GM18873 (cell line): Measurements from ENCODE around the gene HIP1.
"Not testable (repeated sequence)": the region's sequence is repeated elsewhere in the genome, so short reads cannot be mapped to it uniquely, and the experiment has no call there.

Source experiments
- ATAC-seq: cut with Tn5 transposase; IDR thresholded peaks from one replicate; pipeline ENCODE4 v1.9.1; 2021; ENCODE audit warnings: mild to moderate bottlenecking, moderate library complexity, moderate number of reproducible peaks; ENCODE audit not compliant: unreplicated experiment, low FRiP score

HIP1 gene

GRCh38 chr7:75591467-75592255 lies 147.1 kb downstream of the HIP1 start:
- no peak for ATAC-seq

- no peak for ATAC-seq
These were observed 148.3 kb downstream of the HIP1 start for GRCh38 chr7:75590373-75591005.

GRCh38 chr7:75584354-75584753 lies 154.4 kb downstream of the HIP1 start:
- ATAC-seq, result no peak

DNA sequence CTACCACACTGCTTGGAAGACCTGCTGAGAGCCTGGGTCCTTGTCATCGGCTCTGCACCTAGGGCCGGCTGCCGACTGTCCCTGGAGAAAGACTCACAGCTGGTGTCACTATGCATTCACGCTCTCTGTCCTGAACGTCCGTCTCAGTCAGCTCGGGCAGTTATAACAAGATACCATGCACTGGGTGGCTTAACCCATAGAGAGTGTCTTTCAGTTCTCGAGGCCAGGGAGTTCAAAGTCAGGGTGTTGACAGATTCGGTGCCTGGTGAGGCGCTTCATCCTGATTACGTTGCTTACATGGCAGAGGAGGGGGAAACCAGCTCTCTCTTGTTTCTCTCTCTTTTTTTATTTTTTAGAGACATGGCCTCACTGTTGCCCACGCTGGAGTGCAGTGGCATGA lies 155.5 kb downstream of the HIP1 start:
- no peak for ATAC-seq

DNA sequence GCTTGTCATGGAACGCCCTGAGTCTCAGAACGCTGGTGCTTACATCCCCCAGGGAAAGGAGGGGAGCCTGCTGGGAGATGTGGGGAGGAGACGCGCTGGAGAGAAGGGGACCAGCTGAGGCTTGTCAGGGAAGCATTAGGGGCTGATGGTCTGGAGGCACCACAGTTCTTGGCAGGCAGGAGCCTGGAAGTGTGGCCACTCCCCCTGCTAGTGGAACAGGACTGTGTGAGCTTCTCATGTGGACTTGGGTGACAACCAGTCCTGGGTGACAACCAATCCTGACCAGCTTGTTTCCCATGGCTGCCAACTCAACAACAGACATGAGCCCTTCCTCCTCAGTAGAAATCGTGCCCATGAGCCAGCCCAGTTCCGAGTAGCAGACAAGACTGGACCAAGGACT lies 158.8 kb downstream of the HIP1 start:
- ATAC-seq, result no peak

- no peak for ATAC-seq
These were observed 160.7 kb downstream of the HIP1 start for GRCh38 chr7:75578081-75578480.

DNA sequence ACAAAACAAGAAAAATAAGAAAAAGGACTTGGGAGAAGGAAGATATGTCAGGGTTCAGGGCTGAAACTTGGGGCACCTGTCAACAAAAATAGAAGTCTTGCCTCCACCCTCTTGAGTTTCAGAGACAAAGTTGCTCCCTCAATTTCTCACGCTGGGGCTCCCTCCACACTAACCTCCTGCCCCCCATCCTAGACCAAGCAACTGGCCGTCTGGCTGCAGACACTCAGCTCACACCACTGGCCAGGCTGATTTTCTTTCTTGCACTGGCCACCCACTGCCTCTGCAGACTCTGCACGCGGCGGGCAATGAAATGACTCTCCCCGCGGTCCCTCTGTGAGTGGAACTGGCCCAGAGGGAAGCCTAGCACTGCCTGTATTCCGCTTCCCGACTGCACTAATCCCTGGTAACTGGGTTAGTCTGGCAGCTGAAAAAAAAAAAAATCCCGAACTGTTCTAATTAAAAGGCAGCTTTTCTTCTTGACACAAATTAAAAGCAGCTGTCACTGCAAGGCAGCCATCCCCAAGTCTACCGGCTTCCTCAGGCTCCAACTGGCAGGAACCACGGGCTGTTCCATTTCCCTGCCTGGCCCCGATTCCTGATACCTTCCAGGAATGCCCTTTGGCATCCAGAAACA lies 163.1 kb downstream of the HIP1 start:
- no peak for ATAC-seq

GRCh38 chr7:75573477-75574019 lies 165.2 kb downstream of the HIP1 start:
- ATAC-seq, result no peak

GRCh38 chr7:75572814-75573213 lies 165.9 kb downstream of the HIP1 start:
- no peak for ATAC-seq

GRCh38 chr7:75572396-75572795 lies 166.3 kb downstream of the HIP1 start:
- ATAC-seq, result no peak

- no peak for ATAC-seq
These were observed 167.5 kb downstream of the HIP1 start for GRCh38 chr7:75571209-75571608.

- not testable (repeated sequence) for ATAC-seq
These were observed 169.0 kb downstream of the HIP1 start for GRCh38 chr7:75569629-75570282.

GRCh38 chr7:75567948-75568595 lies 170.7 kb downstream of the HIP1 start:
- no peak for ATAC-seq

- ATAC-seq, result no peak
These were observed 173.5 kb downstream of the HIP1 start for GRCh38 chr7:75565132-75565837.

GRCh38 chr7:75563171-75563570 lies 175.6 kb downstream of the HIP1 start:
- no peak for ATAC-seq

- no peak for ATAC-seq
These were observed 178.8 kb downstream of the HIP1 start for GRCh38 chr7:75559976-75560365.

GRCh38 chr7:75559355-75559975 lies 179.3 kb downstream of the HIP1 start:
- no peak for ATAC-seq

GRCh38 chr7:75556835-75557234 lies 181.9 kb downstream of the HIP1 start:
- not testable (repeated sequence) for ATAC-seq

GRCh38 chr7:75555736-75556135 lies 183.0 kb downstream of the HIP1 start:
- ATAC-seq, result no peak
